Suppressor macrophage treated with lipopolysaccharide for 4 hours (primary cell): Measurements from ENCODE around the gene IL11.

Source experiments
- DNase-seq: peaks from one replicate; pipeline ENCODE4 v3.0.0-alpha.2; 2020

Gene IL11

DNA sequence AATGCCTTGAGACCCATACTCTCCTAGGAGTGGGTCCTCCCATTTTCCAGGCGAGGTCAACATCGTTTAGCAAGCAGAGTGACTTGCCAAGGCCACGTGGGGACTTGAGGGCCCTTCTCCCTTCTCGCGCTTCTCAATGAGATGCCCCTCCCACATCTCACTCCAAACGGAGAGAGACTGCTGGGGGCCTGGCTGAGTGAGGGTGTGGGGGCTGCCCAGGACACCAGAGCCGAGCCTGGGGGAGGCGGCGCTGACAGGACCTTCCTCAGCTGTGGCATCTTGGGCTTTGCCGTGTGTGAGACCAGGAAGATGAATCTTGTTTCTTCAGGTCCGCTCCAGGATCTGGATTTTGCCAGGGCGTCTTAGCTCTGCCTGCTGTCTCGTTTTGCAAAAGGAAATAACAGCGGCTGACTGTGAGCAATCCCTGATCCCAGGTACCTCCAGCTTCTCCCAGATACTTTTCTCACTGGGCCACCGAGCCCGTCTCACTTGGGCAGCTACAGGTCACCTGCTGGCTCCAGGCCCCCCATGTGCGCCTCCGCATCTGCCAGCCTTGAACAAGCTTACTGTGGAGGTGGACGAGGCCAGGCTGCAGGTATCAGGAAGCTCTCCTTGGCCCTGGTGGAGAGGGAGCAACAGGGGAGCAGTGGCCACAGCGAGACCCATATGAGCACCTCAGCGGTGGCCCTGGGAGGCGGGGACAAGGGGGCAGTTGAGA, 21.8 kb downstream of the IL11 start:
- DNase-seq: no peak

DNA sequence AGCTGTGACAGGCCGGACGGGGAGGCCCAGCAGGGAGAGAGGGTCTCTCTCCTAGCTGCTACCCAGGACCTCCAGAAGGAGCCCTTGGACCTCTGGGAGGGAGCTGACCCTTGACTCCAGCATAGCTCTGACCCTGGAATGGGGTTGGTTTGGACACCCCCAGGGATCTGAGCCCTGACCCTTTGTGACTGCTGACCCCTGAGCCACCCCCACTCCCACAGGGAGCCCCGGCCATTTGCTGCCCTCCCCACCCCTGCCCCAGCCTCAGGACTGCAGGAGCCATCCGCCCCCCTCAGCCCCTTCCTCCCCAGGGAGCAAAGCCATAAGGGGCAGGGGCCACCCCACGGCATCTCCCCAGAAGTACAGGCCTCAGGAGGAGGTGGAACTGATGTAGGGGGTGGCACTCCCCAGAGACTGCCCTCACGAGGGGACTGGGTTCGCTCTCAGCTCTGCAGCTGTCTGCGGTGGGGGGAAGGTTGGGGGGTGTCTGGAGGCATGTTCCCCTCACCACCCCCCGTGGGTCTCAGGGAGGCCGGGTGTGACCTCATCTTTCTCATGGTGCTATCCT, 22.7 kb downstream of the IL11 start:
- no peak for DNase-seq

DNA sequence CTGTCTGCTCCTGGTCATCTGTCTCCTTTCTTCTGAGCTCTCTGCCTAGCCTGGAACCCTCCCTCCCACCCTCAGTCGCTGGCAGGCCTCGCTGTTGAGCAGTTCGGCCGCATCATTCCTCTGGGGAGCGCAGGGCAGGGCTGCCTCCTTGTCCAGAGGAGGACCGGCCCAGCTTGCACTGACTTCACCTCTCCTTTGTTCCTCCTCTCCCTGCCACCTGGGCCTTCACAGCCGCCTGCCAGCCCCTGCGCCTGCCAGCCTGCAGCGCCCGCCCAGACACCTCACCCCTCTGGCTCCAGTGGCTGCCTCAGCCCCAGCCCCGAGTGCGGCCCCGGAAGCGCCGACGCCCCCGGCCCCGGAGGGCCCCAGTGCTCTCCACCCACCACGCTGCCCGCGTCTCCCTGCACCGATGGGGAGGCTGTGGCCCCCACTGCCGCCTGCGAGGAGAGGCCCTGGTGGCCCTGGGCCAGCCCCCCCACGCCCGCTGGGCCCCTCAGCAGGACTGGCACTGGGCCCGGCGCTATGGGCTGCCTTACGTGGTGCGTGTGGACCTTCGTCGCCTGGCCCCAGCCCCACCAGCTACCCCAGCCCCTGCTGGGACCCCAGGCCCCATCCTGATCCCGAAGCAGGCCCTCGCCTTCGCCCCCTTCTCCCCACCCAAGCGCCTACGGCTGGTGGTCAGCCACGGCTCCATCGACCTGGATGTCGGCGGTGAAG, 23.4 kb downstream of the IL11 start:
- DNase-seq: no peak

DNA sequence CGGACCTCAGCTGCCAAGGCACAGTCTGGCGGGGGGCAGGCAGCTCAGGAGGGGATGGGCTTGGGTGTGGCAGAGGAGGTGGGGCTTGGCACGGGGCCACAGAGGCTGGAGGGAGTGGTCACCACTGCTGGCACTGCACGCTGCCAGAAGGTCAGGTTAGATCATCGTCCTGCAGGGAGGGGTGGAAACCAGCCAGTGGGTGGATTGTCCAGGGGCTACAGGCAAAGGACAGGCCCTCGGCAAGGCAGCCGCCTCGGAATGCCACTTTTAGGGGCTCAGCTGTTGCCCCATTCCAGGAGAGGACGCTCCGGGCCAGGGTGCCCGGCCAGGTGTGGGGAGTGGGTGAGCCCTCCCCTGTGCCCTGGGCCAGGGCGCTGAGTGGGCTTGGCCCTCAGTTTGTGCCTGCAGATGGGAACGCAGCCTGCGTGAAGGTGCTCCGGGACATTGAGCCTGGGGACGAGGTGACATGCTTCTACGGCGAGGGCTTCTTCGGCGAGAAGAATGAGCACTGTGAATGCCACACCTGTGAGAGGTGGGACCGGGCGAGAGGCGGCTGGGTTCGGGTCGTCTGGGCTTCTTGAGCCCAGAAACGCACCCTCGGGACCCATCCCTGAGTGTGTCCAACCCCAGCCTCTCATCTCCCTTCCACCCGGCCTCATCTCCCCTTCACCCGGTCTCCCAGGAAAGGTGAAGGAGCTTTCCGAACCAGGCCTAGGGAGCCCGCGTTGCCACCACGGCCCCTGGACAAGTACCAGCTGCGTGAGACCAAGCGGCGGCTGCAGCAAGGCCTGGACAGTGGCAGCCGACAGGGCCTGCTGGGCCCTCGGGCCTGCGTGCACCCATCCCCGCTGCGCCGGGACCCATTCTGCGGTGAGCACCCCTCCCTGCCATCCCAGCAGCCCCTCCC, 24.2 kb downstream of the IL11 start:
- DNase-seq: no peak

DNA sequence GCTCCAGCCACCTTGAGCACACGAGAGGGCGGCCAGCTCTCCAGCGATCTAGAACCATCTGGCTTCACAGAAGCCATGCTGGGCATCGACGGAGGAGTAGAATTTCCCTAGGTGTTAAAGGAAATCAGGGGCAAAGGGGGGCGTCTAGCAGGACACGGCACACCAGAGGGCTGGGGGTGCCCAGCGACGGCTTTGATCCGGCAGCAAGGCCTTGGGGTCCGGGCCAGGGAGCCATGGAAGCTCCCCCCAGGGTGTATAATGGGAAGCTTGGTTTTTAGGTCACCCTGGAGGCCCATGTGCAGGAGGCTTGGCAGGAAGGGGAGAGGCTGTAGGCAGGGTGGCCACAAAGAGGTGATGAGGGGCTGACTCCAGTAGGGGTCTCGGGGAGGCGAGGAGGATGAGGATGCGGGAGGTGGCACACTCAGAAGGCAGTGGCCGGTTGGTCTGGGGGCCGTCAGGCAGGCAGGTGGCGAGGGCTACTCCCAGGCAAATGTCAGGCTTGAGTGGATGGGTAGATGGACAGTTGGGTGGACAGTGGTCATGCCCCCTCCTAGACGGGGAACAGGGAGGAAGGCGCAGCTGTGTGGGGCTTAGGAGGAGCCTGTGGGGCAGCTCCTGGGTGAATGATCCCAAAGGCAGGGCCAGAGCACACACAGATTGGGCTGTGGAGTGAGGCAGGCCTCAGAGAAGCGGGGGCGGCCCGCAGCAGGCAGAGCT, 25.0 kb downstream of the IL11 start:
- DNase-seq: no peak

DNA sequence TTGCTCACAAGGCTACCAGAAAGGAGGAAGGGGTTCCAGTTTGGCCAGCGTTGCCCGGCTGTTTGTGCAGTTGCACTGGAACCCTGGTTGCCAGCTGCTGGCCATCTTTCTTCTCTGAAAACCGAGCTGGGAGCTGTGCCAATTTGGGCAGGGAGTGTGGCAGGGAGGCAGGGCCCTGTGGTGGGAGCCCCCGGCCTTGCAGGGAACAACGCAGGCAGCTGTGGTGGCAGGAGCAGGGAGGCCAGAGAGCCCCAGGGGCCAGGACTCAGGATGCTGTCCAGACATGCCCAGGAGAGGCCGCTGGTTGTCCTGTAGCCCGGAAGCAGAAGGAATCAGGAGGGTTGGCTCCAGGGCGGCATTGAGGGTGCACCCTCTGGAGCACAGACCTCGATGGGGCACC, 25.8 kb downstream of the IL11 start:
- DNase-seq: no peak

DNA sequence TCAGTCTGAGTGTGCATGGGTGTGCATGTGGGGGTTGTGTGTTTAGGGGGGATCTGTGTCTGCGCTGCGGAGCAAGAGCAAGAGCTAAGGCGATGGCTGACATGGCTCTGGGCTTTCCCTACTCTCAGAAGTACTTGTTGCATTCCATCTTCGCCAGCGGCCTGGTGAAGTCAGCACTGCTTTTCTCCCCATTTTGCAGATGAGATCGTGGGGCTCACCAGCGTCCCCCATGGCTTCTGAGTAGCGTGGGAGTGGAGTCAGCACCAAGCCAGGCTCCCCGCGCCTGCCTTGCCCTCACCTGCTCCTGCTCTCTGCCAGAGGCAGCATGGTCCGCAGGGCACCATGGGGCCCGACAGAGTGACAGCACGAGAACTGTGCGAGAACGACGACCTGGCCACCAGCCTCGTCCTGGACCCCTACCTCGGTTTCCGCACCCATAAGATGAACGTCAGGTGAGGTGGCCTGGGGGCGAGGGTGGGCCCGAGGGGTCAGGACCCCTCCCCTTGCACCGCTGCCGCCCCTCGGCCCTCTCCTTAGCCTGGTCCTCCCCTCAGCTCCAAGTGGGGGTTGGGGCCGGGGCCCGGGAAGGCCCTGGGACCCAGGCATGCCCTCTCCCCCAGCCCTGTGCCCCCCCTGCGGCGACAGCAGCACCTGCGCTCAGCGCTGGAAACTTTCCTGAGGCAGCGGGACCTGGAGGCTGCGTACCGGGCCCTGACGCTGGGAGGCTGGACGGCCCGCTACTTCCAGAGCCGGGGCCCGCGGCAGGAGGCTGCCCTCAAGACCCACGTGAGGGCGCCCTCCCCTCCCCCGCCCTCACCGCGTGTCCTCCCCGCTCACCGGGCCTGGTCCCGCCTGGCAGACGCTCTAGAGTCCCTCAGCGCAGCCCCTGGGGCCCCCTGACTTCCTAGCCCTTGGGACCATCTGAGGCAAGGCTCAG, 28.4 kb downstream of the IL11 start:
- DNase-seq: no peak

DNA sequence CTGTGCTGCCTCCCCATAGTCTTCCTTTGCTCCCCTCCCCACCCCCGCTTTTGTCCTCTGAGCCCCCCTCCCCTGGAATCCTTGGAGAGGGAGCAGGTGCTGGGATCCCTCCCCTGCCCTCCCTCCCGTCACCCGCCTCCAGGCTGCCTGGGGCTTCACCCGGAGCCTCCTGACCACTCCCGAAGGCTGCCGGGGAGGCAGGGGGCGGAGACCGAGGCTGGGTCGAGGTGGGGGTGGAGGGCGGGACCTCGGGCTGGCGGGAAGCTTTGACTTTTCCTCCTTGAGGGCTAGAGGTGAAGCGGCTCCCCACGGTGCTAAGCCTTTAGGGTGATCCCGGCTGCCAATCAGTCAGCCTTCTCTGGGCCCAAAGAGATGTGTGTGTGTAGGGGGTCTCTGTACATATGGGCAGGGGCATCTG, 29.1 kb downstream of the IL11 start:
- peak; percentile 86 for DNase-seq

DNA sequence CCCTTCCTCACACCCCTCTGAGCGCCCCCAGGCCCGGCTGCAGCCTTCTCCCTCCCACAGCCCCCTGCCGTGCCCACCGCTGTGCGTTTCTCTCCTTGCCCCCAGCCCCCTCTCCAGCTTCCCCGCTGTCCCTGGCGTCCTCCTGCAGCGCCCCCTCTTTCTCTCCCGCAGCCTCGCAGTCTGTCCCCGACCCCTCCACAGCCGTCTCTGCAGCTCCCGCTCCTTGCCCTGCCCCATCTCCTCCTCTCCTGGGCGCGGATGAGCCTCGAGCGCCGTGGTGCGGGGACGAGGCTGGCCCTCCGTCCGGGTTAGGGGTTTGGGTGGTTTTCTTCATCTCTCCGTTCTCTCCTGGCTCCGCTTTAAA, 29.5 kb downstream of the IL11 start:
- DNase-seq: no peak

DNA sequence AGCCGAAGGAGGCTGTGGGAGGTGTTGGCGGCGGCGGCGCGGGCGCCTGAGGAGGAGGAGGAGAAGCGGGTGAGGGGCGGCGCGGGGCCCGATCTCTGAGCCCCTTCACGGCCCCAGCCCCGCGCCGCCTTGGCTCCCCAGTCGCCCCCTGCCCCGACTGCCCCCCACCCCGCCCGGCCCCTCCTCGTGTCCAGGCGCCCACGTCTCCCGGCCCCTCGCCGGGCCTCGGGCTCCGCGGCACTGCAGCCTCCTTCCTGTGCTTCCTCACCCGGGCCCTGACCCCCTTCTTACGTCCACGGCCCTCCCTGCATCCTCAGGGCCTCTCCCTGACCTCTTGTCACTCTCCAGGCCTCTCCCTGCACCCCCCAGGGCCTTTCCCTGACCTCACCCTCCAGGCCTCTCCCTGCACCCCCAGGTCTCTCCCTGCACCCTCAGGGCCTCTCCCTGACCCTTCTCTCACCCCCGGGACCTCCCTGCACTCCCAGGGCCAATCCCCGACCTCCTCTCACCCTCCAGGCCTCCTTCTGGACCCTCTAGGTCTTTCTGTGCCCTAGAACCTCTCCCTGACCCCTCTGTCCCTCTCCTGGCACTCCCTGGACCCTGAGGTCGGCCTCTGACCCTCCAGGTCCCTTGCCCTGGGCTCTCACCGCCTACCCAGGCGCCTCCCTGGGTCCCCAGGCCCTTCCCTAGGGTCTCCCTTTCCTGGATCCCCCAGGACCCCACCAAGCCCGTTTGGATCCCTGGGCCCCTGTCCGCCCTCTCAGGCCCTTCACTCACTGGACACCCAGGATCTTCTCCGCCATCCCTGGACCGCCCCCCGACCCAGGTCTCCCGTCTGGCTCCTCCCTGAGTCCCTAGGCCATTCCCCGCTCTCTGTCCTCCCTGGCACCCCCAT, 30.1 kb downstream of the IL11 start:
- no peak for DNase-seq

DNA sequence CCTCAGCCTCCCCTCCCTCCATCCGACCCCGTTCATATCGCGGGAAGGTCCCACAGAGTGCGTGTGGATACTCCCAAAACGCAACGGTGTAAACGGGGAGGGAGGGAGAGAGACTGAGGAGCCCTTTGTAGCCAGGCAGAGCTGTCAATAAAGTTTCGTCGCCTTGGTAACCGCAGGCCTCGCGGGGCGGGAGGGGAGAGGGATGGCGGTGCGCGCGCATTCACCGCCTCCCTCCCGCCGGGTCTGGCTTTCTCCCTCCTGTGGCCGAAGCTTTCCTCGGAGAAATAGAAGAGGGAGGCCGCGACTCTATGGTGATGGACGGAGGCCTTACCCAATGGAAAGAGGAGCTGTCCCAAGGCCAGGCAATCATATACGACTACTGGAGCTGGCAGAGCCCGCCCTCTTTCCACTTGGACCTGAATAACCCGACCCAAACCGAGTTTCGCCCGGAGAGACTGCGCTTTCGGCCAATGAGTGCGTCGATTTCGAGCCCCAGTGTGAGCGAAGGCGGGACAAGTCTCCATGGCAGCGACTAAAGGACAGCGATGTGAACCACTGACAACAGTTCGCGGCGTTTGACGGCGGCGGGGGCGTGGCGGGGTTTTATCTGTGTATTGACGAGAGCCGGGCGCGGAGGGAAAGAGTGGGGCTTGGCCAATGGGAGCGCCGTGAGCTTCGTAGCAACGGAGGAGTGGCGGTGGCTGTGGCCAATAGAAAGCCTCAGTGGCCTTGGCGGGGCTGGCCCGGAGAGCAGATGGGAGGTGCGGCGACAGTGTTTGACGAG, 31.0 kb downstream of the IL11 start, which contains the start of gene KMT5C:
Gene KMT5C (plus strand): TSS at position 772 of the 784 bp plus-strand sequence. CDS start 2,061 bp downstream, outside the sequence.
- peak; percentile 100 for DNase-seq

DNA sequence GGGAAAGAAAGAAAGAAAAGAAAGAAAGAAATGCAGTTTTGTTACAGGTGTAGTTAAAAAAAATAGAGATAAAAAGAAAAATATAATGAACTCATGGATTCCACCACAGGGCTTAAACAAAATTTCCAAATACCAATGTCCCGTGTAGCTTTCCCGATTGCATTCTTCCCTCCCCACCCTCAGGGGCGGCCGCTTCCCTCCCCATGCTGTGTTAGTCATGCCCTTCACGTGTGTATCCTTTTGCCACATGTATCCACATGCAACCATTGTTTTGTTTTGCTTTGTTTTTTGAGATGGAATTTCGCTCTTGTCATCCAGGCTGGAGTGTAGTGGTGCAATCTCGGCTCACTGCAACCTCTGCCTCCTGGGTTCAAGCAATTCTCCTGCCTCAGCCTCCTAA, 34.2 kb downstream of the IL11 start:
- DNase-seq: no peak

DNA sequence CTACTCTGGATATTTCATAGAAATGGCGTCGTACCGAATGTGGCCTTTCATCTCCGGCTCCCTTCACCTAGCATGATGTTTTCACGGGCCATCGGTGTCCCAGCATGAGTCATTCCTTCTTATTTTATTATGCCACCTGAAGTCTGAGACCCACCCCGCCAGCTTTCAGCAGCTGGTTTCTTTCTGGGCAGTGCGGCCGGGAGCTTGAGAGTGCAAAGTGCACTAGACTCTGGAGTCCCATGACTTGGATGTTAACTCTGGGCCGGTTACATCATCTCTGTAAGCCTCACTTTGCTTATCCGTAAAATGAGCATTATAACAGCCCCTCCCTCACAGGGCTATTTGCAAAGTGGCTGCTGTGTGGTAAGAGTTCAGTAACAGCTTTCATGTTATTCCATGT, 36.4 kb downstream of the IL11 start:
- DNase-seq: no peak

DNA sequence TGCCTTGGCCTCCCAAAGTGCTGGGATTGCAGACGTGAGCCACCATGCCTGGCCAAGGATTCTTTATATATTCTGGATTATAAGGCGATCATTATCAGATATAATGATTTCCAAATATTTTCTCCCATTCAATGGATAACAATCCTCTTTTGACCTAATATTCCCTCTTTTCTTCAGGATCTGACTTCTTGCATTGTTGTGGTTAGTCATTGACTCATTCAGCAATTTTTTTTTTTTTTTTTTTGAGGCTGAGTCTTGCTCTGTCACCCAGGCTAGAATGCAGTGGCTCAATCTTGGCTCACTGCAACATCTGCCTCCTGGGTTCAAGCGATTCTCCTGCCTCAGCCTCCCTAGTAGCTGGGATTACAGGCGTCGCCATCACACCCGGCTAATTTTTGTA, 40.5 kb downstream of the IL11 start:
- peak; percentile 37 for DNase-seq

DNA sequence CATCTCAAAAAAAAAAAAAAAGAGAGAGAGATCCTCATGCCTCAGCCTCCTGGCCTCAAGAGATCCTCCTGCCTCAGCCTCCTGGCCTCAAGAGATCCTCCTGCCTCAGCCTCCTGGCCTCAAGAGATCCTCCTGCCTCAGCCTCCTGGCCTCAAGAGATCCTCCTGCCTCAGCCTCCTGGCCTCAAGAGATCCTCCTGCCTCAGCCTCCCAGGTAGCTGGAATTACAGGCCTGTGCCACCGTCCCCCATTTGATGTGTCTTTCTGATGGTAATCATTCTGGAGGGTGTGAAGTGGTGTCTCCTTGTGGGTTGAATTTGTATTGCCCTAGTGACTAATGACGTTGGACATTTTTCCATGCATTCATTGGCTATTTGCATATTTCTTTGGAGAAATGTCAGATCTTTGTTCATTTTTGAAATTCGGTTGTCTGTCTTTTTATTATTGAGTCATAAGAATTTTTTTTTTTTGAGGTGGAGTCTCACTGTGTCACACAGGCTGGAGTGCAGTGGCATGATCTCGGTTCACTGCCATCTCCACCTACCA, 41.4 kb downstream of the IL11 start:
- DNase-seq: peak; percentile 46

DNA sequence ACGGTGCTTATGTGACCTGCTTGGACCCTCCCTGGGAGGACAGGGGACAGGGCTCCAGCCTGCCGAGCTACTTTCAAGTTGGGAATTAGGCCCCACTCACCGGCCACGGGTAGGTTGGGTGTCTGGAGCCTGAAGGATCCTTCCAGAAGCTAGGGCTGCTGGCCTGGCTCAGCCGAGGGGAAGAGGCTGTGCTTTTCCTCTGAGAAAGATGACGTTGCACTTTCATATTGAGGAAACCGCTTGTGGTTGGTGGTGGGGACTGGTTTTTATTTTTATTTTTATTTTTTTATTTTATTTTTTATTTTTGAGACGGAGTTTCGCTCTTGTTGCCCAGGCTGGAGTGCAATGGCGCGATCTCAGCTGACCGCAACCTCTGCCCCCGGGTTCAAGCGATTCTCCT, 45.1 kb downstream of the IL11 start, which contains the start of gene TMEM150B:
Gene TMEM150B (minus strand): TSS at position 170 of the 400 bp plus-strand sequence. CDS start 4,305 bp downstream, outside the sequence.
- DNase-seq: peak; percentile 86

DNA sequence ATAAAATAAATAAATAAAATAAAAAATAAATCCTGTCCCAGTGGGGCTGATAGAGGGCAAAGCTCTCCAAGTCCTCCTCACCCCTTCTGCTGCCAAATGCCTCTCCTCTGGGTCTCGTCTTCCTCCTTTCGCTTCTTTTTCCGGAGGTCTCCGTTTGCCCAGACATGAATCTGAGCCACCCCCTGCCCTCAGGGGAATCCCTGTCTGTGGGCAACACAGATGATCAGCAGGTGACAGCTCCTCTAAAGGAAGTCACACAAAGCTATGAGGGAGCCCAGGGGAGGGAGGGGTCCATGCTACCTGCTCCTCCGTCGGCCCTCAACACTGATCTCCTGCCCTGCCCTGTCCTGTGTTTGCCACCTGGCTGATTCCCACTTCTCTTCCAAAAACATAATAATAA, 45.6 kb downstream of the IL11 start:
- peak; percentile 50 for DNase-seq

DNA sequence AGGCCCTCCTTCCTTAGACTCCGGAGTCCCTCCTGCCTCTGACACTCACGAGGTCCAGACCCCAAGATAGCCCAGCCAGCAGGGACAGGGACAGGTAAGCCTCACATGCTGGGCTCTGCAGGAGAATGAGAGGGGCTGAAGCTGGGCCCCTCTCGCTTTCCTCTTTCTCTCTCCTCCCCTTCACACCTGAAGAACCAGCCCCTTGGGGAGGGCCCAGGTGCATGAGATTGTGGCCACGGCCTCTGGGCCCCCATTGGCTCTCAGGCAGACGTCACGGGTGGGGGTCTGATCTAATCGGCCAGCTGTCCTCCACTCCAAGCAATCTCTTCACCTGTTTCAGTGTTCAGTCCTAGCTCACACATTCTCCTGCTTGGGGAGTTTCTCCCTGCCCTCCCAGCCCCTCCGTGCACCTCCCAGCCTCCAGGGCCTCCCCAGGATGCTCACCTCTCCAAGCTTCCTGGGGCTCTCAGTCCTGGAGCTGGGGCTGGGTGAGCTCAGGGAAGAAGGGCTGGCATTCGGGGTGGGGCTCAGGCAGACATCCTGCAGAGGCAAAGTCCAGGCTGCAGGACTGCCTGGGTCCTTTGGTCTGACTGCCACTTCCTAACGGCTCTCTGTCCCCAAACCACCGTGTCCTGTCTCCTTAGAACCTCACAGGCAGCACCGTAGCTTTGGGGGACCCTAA, 47.9 kb downstream of the IL11 start:
- no peak for DNase-seq
